Measurements from ENCODE around the gene GAS2L1.

GAS2L1 gene

GRCh38 chr22:29328566-29329500, 22.4 kb downstream of the GAS2L1 start:
- DNase-seq: no peak

GRCh38 chr22:29329581-29329980, 23.1 kb downstream of the GAS2L1 start:
- DNase-seq: no peak

DNA sequence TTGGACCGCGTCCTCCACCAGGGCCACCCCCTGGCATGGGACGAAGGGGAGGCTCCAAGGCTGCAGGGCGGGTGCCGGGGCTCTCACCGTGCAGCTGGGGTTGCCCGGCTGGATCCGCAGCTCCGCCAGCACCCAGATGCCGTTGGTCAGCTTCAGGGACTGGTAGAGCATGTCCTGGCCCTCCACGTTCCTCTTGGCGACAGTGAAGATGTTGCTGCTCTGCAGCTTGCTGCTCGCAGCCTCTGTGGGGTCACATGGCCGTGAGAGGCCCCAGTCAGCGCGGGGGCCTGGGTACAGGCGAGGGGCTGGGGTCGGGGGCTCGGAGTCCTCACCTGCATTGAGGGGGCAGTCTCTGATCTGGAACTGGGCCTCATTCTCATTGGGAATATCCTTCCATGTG, 23.8 kb downstream of the GAS2L1 start:
- no peak for DNase-seq

DNA sequence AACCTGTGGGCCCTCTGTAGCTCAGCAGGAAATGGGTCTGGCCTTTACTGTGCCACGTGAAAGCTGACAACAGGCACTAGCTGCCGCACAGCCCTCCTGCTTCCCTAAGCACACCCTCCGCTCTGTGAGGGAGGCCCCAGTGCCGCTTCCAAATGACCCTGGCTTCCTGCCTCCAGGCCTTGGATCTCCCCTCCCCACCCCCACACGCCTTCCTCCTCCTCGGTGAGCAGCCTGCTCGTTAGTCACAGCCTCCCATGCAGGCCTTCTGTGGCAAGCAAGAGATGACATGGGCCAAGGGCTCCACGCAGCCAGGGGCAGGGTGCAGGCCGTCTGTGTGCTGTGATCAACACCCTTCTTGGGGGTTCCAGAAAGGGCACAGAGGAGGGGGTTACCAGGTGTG, 24.3 kb downstream of the GAS2L1 start:
- no peak for DNase-seq

DNA sequence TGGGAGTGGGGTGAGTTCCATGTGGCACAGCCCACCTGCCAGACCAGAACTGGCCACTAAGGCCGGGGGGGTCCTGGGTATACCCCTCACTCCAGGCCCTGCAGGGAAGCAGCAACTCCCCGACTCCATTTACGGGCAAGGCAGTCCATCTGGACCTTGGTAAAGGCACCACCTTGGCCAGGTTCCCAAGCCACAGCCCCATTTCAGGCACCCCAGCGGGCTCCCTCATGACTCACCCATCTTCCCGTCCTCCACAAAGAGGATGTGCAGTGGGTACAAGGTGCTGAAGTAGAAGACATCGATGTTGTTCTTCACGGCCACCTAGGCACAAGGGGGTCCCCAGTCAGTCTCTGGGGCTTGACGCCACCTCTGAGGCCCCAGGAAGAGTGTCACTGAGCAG, 24.8 kb downstream of the GAS2L1 start:
- no peak for DNase-seq

- no peak for DNase-seq
These were observed 25.3 kb downstream of the GAS2L1 start for GRCh38 chr22:29331658-29332300.

DNA sequence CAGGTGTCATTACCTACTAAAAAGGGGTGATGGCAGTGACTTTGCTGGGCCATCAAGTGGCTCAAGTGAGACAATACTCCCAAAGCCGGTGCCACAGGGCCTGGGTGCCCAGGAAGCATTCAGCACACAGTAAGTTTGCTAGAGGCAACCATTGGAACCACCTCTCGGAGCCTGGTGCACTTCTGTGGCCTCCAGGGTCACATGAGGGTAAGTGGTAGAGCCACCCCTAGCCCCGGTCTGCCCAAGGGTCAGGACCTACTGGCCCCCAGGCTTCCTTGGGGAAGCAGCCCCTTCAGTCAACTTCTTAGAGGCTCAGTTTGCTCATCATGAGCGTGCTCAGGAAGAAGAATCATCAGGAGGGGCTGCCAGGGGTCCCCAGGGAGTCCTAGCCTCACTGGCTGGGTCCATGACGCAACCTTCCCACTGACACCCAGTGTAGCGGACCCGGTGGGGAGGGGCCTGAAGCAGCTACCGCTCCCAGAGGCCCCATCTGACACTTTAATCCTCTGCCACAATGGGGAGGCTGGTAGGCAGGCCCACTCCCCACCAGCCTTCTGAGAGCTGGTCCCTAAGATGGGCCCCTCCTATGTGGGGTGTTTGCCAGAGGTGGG, 26.5 kb downstream of the GAS2L1 start:
- no peak for DNase-seq

GRCh38 chr22:29334148-29334547, 27.7 kb downstream of the GAS2L1 start:
- DNase-seq: no peak

- DNase-seq: no peak
These were observed 28.4 kb downstream of the GAS2L1 start for GRCh38 chr22:29334696-29335344.

DNA sequence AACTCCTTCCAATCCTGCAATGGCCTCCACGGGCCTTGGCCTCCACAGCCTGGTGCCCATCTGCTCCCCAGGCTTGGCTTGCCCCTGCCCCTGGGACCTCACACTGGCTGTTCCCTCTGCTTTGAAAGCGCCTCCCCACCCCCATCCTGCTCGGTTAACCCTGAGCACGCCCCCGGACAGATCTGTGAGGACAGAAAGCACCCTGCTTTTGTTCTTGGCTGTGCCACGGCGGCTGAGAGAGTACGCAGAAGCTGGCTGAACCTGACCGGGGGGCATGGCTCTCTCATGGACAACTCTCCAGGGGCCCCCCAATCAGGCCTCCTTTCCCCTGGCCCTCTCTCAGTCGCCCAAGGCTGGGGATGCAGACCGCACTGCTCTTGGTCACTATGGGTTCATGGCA, 29.2 kb downstream of the GAS2L1 start:
- no peak for DNase-seq

- DNase-seq: no peak
These were observed 30.5 kb downstream of the GAS2L1 start for GRCh38 chr22:29336751-29337490.

- DNase-seq: no peak
These were observed 31.3 kb downstream of the GAS2L1 start for GRCh38 chr22:29337631-29338284.

DNA sequence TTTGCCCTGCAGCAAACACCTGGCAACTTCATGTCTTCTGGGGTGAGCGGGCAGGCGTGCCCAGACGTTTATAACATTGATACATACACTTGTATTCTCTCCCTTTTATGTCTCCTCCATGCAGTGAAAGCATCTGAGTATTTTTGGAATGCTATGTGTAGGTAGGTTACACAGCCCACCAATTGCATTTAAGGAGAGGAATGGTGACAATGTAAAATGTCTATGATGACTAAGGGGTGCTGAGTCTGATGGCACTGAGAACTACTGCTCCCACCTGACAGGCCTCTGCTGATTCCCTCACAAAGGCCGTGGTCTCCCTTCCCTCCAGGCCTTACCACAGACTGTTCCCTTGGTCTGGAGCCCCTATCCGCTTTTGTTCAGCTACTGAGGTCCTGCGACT, 31.9 kb downstream of the GAS2L1 start:
- DNase-seq: no peak

- no peak for DNase-seq
These were observed 33.2 kb downstream of the GAS2L1 start for GRCh38 chr22:29339381-29340235.

GRCh38 chr22:29340566-29340965, 34.1 kb downstream of the GAS2L1 start:
- DNase-seq: no peak

GRCh38 chr22:29341056-29341848, 34.8 kb downstream of the GAS2L1 start:
- DNase-seq: no peak

GRCh38 chr22:29341849-29342127, 35.3 kb downstream of the GAS2L1 start:
- no peak for DNase-seq

DNA sequence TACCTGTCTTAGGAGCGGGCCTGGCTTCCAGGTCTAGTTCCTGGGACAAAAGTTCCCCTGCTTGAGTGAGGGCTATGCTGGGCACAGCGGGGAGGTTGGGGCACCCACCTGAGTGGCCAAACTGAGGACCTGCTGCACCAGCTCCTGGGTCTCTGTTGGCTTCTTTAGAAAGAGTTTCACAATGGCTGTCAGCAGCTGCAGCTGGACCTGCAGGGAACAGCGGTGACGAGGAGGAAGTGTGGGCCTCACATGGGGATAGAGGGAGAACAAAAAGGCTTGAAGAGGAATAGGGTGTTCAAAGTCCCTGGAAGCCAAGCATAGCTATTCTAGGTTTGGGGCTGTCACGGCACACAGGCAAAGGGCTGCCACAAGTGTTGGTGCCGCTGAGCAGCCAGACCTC, 35.7 kb downstream of the GAS2L1 start:
- no peak for DNase-seq

- DNase-seq: no peak
These were observed 36.3 kb downstream of the GAS2L1 start for GRCh38 chr22:29342577-29343312.

DNA sequence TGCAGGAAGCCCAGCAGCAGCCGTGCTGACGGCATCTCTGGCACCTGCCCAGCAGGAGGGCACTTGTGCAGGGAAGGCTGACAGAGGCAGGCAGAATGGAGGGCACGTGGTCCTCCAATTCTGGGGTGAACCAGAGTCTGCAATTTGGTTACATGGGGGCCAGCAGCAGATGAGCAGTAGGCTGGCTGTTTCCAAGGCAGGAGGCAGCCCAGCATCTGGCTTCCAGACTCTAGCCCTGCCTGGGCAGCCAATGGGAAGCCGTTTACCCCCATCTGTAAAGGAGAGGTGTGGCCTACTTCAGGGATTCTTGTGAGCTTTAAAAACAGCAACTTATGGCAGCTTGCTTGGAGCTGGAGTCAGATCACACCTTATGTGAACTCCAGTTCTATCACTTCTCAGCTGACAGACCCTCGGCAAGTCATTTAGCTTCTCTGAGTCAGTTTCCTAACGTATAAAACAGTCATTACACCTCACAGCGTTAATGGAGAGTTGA, 36.9 kb downstream of the GAS2L1 start:
- no peak for DNase-seq

Measured in CD4-positive, alpha-beta T cell treated with Interleukin-15 for 1 hour (primary cell).